ENCODE measurements around the gene RFESD. TPM values are rescaled to one million over a fixed set of nuclear protein-coding genes. Genes with fewer than 3 reads are reported as not detected.
A peak's percentile ranks its signal among the peaks of the same experiment; 100 is the strongest.
"Not testable (repeated sequence)": the region's sequence is repeated elsewhere in the genome, so short reads cannot be mapped to it uniquely, and the experiment has no call there.

RFESD gene
- total RNA-seq, 1 donor from 2014 or later: 4.5 TPM

- DNase-seq (ENCODE audit: low spot score): no peak
These were observed 17.7 kb downstream of the RFESD start for GRCh38 chr5:95664204-95664786.

GRCh38 chr5:95667061-95667618, 20.6 kb downstream of the RFESD start:
- DNase-seq (ENCODE audit: low spot score): no peak

- no peak for DNase-seq (ENCODE audit: low spot score)
These were observed 21.1 kb downstream of the RFESD start for GRCh38 chr5:95667678-95668077.

- DNase-seq (ENCODE audit: low spot score): no peak
These were observed 21.6 kb downstream of the RFESD start for GRCh38 chr5:95668216-95668615.

GRCh38 chr5:95668728-95669127, 22.2 kb downstream of the RFESD start:
- DNase-seq (ENCODE audit: low spot score): no peak

GRCh38 chr5:95669540-95669939, 23.0 kb downstream of the RFESD start:
- peak; percentile 70 for DNase-seq (ENCODE audit: low spot score)

- no peak for DNase-seq (ENCODE audit: low spot score)
These were observed 23.4 kb downstream of the RFESD start for GRCh38 chr5:95669985-95670384.

- DNase-seq (ENCODE audit: low spot score): no peak
These were observed 24.0 kb downstream of the RFESD start for GRCh38 chr5:95670568-95670967.

GRCh38 chr5:95671826-95672225, 25.2 kb downstream of the RFESD start:
- no peak for DNase-seq (ENCODE audit: low spot score)

GRCh38 chr5:95672641-95673040, 26.1 kb downstream of the RFESD start:
- DNase-seq (ENCODE audit: low spot score): no peak

- no peak for DNase-seq (ENCODE audit: low spot score)
These were observed 26.5 kb downstream of the RFESD start for GRCh38 chr5:95673081-95673480.

GRCh38 chr5:95682891-95683290, 36.3 kb downstream of the RFESD start, which contains the start of gene SPATA9:
TSS of gene SPATA9 (minus strand) at chr5:95682991. CDS start at chr5:95682854, 137 bp downstream.
- no peak for DNase-seq (ENCODE audit: low spot score)

GRCh38 chr5:95684361-95684760, 37.8 kb downstream of the RFESD start:
- no peak for DNase-seq (ENCODE audit: low spot score)

GRCh38 chr5:95686651-95687050, 40.1 kb downstream of the RFESD start:
- no peak for DNase-seq (ENCODE audit: low spot score)

- no peak for DNase-seq (ENCODE audit: low spot score)
These were observed 43.1 kb downstream of the RFESD start for GRCh38 chr5:95689680-95690079.

GRCh38 chr5:95690333-95690732, 43.8 kb downstream of the RFESD start:
- no peak for DNase-seq (ENCODE audit: low spot score)

GRCh38 chr5:95697781-95698681, 51.5 kb downstream of the RFESD start:
- no peak for DNase-seq (ENCODE audit: low spot score)

- DNase-seq (ENCODE audit: low spot score): no peak
These were observed 52.8 kb downstream of the RFESD start for GRCh38 chr5:95699337-95699736.

- DNase-seq (ENCODE audit: low spot score): no peak
These were observed 54.5 kb downstream of the RFESD start for GRCh38 chr5:95701074-95701473.

GRCh38 chr5:95704150-95704549, 57.6 kb downstream of the RFESD start:
- no peak for DNase-seq (ENCODE audit: low spot score)

- DNase-seq (ENCODE audit: low spot score): not testable (repeated sequence)
These were observed 59.6 kb downstream of the RFESD start for GRCh38 chr5:95706196-95706595.

- DNase-seq (ENCODE audit: low spot score): no peak
These were observed 60.5 kb downstream of the RFESD start for GRCh38 chr5:95707055-95707454.
